COLO829 (cell line): ENCODE results near the gene RAPGEF4.

Source experiments
- DNase-seq: peaks from one replicate; pipeline ENCODE4 v3.0.0; 2012; ENCODE audit warnings: low spot score

The RAPGEF4 gene

DNA sequence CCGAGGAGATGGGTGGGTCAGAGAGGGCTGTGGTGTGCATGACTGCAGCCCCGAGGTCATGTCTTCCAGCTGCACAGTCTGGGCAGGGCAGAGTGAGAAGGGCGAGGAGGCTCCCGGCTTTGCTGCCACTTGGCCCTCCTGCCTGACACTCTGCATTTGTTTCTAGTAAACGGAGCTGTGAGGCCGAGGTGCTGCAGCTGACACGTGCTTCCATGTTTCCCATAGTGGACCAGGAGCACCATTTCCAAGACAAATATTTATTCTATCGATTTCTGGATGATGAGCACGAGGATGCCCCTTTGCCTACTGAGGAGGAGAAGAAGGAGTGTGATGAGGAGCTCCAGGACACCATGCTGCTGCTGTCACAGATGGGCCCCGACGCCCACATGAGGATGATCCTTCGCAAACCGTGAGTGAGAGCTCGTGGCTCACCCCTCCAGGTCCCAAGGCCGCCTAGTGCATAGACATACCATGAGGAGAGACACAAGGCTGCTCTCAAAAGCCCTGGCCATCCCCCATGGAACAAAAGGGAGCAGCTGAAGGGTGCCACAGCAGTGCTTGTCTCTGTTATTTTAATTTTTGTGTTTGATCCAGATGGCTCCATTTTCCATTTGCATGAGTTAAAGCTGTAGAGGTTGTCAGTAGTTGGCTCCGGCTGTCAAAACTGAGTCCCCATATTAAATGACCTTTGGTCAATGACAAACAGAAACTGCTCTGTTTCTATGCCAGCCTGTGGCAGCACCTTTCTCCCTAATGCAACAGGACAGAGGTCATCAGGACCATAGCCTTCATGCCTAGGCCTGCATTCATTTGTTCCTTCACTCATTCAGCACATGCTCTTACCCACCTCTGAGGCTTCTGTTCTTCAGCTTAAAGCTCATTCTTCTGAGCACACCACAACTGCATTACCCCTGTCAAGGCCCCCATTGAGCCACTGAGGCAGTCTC, 231.7 kb downstream of the RAPGEF4 start:
- no peak for DNase-seq

DNA sequence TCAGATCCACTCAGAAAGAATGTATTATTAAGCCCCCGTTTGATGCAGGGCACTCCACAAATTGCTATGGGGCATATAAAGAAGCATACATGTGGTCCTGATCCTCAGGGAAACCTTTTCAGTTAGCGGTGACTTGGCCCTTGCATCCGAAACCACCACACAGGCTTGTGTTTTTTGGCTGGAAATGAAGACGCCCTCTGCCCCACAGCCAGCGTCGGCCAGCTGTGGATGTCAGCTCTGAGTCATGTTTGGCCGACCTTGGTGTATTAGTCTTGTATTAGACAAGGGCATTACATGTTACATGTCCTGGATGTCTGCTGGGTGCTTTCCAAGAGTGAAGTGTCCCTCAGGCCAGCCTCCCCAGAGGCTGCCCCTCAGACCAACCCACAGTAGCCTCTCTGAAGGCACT, 232.4 kb downstream of the RAPGEF4 start:
- no peak for DNase-seq

DNA sequence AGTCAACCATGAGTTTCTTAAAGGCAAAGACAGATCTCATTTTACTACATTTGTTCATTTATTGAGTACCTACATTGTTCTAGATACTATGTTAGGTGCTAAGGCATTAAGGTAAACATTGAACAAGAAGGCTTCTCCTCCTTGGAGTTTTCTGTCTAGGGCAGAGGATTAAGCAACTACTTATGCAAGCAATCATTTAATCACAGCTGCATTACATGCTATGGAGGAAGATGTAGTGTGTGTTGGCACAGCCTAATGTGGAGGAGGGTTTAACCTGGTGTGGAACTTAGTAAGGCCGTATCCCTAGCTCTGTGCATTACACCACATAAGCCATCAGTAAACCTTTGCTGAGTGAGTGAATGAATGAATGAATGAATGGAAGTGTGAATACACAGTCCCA, 233.5 kb downstream of the RAPGEF4 start:
- no peak for DNase-seq

DNA sequence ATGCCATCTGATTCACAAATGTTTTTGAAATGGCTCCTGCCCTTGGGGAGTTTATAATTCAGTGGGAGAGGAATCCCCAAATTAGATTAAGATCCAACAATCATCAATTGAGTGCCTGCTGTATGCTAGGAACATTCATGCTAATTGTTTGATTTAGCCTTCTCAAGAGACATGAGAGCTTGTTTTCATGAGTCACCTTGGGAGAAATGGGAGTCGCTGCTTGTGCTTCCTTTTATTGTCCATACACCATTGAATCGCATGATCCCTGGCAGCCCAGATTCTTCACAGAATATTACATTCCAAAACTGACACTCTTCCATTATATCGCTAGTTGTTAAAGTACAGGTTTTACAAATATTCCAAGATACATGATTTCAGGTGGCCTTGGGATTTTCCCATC, 234.0 kb downstream of the RAPGEF4 start:
- DNase-seq, result no peak

DNA sequence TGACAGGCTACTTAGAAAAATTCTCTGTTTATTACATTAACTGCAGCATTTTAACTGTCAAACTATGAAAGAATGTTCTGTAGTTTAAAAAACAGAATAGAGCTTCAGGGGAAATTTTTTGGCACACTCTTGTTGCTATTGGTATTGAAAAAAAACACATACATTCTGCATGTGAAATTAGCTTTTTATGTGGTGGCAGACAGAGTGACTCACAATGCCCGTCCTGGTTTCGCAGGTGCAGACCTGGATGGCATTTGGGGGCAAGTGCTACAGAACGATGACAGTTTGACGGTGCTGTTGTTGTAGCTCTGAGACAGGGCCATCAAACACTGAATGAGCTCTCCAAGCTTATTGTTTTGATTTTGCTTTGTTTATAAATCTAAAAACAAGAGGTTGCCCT, 235.0 kb downstream of the RAPGEF4 start:
- DNase-seq, result peak; percentile 35

DNA sequence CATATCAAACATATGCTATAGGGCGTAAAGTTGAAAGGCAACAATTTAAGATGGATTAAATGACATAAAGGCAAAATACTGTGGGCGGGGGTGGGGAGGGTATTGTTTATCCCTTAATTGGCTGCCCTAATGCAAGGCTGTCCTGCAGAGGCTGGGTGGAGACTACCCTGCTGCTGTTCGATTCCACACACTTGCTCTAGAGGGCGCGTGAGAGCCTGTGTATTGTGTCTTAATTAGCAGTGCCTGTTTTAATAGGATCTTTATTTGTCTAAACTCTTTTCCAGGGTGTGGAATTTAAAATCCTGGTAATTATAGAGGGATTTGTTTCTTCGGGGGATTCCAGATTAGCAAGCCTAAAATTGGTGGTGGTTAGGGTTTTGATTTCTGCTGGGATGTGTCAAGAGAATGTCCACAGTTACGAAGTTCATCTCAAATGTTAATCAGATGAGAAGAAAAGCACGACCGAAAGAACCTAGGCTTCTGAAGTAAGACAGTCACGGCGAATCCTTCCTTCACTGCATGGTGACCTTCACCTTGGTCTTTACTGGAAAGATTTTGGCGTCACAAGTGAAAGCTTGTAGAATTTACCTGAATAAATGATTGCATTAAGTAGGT, 236.5 kb downstream of the RAPGEF4 start:
- DNase-seq, result peak; percentile 82

DNA sequence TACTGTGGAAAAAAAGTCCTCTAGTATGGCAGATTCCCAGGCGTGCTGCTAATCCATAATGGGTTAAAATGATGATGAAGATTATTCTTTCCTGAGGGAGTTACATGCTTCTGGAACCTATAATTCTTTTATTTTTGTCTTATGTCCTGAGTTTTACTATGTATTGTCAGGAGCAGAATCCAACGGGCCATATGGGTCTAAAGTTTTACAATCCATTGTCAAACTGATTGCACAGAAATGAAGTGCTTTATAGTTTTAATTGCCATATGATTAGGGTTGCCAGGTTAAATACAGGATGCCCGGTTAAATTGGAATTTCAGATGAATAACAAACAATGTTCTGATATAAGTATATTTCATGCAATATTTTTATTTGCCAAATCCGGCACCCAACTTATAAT, 239.1 kb downstream of the RAPGEF4 start:
- no peak for DNase-seq

DNA sequence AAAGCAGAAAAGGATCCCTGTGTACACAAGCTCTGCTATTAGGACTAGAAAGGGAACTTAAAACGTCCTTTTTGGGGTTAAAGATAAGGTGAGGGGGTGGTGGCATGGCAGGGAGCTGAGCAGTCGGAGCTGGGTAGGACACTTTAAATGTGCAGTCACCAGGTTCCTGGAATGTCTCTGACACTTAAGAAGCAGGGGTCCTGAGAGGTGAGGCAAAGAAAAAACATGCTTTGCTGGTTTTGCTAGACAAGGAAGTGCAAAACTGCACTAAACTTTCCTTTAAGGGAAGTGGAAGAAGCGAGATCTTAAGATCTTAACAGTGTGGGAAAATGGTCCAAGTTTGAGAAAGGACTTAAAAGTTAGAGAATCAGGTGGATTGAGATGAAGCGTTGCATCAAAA, 240.5 kb downstream of the RAPGEF4 start:
- DNase-seq, result no peak

DNA sequence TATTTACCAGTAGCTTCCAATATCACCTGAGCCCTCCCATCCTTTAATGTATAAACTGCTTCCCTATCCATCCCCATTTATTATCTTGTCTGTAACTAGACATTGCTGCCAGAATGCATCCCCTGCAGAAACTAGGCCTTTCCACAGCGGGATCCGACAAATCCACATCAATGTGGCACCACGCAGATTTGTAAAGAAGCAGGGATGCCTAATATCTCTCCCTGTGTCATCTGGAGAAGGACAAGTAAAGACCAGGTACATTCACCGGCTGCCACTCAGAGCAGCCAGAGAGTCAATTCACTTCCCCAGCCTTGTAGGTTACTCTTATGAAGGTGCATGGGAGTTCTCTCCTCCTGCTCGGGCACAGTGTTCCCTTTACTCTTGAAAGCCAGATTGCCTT, 241.2 kb downstream of the RAPGEF4 start:
- DNase-seq, result no peak

DNA sequence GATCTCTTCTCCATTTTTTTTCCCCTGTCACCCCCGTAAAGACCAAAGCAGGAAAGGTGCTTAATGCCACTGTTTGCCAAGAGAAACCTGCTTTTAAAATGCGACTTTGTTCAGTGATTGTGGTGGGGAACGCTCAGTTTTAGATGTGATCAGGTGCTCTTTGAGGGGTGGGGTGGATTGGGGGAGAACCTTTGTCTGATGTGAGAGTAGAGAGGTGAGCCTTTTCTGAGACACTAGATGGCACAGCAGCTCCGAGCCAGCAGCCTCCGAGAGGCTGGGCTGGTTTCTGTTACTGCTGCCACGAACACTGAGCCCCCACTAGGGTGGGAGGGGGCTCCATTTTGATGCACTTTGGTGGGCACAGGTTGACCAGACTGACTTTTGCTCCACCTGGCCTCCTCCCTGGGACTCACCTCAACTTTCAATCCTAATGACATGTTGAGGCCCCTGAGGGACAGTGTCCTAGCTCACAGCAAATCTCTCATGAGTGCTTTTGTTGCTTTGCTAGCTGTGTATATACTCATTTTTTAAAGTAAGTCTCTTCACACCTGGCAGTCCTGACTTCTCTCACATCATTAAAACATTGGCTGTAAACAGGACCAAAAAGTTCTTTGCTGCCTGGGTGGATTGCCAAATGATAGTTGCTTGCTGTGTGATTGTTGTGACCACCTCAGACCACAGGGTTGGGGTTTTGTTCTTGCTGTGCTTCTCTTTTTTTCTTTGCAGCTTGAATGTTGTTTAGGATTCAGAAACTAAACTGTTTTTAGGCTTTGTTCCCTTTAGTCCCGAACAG, 241.8 kb downstream of the RAPGEF4 start:
- no peak for DNase-seq

DNA sequence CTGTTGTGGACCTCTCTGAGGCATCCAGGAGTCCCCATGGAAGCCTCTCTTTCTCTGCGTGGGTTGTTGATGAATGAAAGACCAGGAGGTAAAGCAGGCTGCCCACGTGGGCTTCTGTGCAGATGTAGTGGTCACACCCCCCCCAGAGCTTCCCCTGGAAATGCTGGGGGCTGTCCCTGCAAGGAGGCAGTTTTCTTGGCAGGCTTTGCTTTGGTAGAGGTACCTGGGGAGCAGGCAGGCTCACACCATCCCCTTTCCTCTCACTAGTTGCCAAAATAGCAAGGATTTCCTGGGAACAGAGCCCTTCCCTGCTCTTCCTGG, 242.4 kb downstream of the RAPGEF4 start:
- DNase-seq, result no peak

DNA sequence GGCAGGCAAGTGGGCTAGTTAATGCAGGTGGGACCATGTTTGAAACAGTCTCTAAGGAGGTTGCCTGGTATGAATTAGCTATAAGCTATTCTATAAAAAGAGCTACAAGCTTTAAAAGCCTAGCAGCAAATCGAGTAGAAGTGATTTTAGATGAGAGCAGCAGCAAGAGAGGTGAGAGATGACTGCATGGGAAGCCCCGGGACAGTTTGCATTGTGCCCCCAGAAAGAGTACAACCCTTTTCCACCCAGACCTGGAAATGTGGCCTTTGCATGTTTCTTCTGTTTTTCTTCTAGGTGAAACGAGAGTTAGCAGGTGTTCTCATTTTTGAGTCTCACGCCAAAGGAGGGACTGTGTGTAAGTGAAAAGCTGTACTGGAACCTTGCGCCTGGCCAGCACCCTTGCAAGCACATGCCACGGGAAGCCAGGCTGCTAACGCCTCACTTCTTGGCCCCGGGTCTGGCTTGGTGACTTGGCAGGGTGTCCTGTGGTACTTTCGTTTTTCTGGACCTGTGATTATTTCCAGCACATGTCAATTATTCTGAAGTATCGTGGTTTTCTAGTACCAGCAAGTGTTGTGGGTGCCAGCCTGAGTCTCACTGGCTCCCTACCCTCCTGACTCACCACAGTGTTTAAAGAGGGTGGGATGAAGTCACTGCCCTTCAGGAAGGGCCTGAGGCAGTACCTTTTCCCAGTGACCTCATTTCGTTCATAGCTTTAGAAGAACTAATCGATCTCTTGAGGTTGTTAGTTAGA, 249.7 kb downstream of the RAPGEF4 start:
- peak; percentile 51 for DNase-seq

DNA sequence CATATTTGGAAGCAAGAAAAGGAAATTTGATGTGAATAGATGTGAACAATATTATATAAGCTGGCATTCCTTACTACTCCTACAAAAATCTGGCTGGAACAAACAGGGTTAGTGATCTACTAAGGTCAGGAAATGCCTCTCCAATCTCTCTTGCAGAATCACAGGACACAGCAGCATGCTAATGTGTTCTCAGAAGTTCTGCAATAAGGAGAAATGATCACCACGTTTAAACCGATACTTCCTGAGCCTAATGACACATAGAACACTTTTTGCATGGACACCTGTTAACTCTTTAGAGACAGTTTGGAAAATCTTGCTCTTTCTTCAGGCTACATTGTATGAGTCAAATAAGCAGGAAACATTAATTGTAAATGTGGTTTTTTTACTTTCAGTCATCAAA, 250.4 kb downstream of the RAPGEF4 start:
- DNase-seq, result no peak

DNA sequence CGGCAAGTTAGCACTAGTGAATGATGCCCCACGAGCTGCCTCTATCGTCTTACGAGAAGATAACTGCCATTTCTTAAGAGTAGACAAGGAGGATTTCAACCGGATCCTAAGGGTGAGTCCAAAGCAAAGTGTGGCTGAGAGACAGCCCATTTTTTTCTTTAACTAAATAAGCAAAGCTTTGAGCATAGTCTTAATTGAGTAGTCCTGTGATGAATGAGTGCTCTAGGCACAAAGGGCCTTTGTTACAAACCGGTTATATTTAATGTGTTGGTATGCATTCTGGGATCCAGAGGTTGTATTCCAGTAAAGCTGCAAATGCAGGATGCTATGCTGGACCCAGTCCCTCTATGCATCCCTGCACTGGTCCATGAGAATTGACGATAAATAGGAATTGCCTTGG, 253.1 kb downstream of the RAPGEF4 start:
- peak; percentile 95 for DNase-seq

DNA sequence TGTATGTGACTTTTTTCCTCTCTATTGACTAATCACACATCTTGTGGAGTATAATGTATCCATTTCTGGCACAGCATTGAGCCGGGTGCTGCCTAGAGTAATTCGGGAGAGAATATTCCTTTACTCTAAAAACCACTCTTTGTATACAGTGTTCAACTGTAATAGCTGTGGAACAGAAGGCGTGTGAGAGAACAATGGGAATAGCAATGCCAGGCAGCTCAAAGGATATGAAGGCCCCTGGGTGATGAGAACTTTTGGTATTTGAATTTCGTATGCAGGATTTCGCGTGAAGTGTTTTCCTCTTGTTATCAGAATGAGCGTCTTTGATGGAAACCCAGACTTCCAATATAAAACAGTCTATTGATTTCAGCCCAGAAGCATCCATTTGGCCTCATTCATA, 255.4 kb downstream of the RAPGEF4 start:
- DNase-seq, result peak; percentile 58

DNA sequence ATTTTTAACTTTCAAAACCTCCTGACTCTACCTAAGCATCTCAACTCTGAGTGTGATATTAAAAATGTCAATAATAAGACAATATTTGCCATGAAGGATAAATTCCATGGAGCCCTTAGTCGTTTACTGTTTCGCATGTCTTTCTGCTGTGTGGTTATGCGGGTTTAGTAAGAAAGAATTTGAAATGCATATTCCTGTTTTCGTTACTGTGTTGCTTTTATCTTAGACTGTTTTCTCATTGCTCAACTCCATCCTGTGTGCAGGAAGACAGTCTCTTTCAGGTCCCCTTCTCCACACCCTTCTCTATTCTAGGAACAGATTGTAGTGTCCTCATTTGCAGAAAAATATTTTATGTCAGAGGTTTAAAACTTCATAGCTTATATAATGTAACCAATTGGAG, 257.5 kb downstream of the RAPGEF4 start:
- no peak for DNase-seq

DNA sequence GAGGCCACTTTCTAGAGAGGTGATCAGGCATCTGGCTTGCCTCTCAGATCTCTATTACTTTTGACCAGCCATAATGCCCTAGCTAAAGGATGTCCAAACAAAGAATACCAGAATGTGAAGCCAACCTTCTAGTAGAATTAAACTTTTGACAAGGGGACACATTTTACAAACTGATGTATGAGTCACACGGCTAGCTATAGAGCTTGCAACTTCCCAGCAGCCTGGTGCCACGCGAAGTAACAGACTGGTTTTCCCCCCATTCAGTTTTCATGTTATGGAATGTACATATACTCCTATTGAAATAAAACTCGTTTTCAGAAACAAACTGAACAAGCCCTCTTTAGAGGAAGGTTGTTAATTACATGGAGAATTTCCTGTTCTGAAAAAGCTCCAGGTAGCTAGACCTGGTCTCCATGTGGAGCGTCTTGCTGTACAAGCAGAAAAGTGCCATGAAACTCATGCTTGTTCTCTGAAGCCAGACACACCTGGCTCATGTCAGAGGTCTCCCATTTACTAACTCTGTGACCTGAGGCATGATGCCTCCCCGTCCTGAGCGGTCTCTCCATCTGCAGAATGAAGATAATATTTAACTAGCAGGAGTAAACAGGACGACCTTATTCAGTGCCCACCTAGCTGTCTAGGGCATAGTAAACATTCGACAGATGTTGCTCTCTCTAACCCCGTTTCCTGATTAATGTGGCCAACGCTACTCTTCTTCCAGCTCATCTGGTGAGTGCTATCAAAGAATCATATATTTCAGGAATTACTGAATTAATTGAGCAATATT, 258.5 kb downstream of the RAPGEF4 start:
- DNase-seq, result no peak

DNA sequence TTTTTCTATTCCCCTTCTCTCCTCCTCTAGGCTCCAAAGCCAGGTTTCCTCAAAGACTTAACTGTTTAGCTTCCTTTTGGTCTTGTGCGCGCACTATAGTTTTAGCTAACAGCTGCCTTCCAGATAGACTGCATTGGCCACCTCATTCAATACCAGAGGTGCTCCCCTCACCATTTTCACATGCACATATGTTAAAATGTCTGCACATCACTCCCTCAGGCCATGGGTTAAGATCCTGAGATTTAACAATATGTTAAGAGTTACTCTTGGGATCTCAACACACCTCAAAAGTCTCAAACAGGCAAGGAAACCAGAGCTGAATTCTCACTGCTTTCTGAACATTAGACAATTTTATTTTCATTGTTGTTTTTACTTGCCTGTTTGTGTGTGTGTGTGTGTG, 259.2 kb downstream of the RAPGEF4 start:
- DNase-seq, result no peak

DNA sequence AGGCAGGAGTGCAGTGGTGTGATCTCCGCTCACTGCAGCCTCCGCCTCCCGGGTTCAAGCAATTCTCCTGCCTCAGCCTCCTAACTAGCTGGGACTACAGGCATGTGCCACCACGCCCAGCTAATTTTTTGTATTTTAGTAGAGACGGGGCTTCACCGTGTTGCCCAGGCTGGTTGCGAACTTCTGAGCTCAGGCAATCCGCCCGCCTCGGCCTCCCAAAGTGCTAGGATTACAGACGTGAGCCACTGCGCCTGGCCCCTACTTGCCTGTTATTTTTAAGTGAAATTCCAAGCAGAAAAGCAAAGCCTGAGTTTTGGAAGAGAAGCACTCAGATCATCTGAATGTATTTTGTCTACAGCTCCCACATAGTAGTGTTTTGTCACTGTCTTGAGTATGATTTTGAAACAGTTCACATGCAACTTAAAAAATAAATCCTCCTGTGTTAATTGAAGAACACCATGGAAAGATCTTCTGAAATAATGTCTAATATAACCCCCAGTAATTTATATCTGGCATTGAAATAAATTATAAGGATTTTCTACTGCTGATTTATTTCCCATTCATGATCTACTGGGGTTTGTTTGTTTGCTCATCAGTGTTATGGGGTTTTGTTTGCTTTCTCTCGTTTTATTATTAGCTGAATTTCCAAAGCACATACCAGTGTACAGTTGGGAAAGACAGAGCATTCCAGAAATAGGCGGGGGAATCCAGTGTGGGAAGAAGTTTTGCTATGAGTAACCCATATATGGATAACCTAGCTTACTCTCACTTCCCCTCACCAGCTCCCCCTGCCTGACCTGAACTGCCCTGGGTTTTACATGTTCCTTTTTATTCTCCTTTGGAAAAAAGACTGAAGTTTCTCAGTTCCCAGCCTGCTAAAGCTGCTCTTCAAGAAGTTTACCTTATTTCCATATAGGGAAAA, 259.9 kb downstream of the RAPGEF4 start:
- DNase-seq, result peak; percentile 23

DNA sequence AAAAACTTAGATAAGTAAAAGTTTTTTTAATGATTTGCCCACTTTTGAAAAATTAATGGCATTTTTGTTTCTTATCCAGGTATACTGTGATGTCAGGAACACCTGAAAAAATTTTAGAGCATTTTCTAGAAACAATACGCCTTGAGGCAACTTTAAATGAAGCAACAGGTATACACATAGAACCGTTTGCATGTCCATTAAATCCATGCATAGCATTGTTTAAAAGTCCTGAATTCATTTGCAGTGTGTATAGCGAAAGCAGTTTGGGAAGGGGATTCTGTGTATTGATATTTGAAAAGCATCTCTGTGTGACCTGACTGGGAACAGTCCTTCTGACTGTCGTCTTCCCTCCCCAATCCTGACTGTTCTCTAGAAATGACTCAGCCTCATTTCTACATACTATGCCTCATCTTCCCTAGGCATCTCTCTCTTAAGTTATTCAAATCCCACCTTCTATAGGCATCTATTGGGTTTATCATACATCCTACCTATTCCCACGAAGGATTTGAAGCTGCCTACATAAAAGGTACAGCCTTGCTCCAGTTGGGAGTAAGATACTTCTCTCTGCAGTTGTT, 260.8 kb downstream of the RAPGEF4 start:
- no peak for DNase-seq
